IPS DF 4.7 (cell line): Measurements from ENCODE around the gene TUBA3D.
"Not testable (repeated sequence)": the region's sequence is repeated elsewhere in the genome, so short reads cannot be mapped to it uniquely, and the experiment has no call there.

Experiments used
- DNase-seq: peaks from one replicate; pipeline ENCODE4 v3.0.0-alpha.2; 2013; ENCODE audit warnings: low spot score; ENCODE audit errors: extremely low read depth

The TUBA3D gene

DNA sequence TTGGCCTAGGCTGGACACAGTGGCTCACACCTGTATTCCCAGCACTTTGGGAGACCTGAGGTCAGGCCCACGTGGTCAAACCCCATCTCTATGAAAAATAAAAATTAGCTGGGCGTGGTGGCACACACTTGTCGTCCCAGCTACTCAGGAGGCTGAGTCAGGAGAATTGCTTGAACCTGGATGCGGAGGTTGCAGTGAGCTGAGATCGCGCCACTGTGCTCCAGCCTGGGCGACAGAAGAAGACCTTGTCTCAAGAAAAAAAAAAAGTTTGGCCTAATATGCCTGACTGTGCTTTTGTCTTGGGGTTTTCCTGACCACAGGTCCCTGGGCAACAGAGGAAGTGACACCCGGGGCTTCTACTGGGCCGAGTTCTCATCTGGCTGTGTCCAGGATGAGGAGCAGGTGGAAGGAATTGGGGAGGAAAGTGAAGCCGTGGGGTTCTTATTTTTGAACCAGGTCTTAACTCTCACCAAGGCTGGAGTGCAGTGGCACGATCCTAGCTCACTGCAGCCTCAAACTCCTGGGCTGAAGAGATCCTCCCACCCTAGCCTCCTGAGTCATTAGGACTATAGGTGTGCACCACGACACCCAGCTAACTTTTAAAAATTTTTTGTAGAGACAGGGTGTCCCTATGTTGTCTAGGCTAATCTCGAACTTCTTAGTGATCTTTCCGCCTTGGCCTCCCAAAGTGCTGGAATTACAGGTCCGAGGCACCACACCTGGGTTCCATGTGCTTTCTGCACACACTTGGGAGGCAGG lies 38.7 kb downstream of the TUBA3D start:
- DNase-seq = not testable (repeated sequence)

DNA sequence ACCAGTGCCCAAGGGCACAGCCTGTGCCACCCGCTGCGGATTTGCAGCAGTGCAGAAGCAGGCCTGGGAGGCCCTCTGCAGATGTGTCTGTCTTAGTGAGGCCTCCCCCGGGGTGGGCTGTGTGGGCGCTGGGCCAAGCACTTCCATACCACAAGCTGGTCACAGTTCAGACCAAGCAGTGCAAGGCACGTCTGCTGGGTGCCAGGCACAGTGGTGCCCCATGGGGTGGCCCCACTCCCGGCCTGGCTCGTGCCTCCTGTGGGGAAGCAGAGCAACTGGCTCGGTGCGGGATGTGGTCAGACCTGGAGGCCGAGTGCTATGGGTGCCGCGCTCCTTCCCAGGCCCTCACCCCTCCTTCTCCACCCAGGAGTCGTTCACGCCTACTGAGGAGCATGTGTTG lies 39.3 kb downstream of the TUBA3D start:
- DNase-seq = not testable (repeated sequence)

DNA sequence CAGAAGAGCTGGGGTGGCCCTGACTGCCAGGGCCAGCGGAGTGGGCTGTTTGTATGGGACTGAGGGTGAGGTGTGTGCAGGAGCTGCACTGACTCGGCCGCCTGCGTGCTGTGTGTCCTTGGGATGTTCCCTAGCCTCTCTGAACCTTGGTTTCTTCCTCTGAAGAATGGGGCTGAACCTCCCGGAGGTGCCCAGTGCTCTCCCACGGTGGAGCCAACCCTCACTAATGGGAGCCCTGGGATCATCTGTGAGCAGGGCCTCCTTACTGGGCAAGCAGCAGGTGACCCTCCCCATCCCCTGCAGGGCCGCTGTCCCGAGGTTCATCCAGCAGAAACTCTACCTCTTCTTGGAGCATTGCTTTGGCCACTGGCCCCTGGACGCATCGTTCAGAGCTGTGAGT lies 40.1 kb downstream of the TUBA3D start:
- no peak for DNase-seq

DNA sequence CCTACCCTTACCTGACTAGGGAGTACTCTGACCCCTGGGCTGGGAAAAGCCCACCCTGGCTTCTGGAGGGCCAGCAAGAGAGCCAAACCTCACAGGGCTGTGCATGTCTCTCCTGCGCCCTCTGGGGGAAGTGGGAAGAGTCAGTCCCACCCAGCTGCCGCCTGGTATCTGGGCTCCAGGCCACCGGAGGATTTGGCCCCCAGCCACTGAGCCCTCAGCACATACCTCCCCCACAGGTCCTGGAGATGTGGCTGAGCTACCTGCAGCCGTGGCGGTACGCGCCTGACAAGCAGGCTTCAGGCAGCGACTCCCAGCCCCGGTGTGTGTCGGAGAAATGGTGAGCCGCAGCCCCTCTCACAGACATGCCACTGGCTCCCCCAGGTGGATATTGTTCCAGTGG lies 40.7 kb downstream of the TUBA3D start:
- not testable (repeated sequence) for DNase-seq

DNA sequence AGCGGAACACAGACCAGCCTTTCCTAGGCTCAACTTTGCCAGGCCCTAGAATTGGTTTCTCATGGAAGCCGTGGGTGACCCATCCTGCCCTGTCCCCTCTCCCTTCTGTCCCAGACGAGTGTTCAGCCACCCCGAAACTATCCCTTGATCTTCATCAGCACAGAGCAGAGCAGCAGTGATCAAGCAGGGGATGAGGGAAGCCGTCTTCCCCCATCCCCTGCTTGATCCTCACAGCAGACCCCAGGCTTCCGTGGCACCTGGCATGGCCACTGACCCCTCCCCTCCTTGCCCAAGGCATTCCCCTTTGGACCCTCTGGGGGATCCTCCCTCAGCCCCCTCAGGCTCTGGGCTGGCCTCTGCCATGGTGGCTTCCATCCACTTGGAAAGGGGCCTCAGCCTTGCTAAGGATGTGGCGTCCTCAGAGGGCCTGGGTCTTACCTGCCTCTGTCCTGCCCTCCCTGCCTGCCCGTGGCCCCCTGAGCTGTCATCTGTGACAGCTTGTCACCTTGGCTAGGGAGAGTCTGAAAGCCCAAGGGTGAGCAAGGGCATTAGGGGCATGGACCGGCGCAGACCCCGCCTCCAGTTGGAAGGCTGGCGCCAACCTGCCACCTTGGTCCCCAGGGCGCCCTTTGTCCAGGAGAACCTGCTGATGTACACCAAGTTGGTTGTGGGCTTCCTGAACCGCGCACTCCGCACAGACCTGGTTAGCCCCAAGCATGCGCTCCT lies 41.4 kb downstream of the TUBA3D start:
- no peak for DNase-seq

DNA sequence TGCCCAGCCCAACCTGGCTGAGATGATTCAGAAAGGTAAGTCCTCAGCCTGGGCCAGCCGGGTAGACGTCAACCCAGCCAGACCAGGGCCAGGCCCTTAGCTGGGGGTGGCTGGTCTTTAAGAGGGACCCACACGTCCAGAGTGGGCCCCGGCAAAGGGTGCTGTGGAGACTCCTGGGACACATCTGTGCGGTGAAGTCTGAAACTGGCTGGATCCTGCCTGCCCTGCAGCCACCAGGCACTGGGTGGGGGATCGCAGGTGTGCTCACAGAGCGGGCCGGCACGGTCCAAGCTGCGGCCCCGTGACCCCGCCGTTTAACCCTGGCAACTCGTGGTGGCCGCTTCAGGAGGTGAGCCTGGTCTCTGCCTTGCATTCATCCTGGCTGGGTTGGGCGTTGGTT lies 41.9 kb downstream of the TUBA3D start:
- DNase-seq = not testable (repeated sequence)

DNA sequence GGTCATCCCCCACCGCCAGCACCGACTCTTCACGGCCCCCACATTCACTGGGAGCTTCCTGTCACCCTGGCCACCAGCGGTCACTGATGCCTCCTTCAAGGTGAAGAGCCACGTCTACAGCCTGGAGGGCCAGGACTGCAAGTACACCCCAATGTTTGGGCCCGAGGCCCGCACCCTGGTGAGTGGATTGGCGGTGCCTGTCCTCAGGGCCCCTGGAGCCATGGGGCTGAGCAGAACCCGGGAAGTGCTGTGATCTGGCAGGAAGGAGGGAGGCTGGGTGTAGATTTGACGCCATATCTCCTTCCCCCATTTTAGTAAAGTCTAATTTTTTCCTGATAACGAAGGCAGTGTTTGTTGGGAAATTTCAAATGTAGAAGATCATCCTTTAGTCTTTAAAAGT lies 42.6 kb downstream of the TUBA3D start:
- DNase-seq = not testable (repeated sequence)

DNA sequence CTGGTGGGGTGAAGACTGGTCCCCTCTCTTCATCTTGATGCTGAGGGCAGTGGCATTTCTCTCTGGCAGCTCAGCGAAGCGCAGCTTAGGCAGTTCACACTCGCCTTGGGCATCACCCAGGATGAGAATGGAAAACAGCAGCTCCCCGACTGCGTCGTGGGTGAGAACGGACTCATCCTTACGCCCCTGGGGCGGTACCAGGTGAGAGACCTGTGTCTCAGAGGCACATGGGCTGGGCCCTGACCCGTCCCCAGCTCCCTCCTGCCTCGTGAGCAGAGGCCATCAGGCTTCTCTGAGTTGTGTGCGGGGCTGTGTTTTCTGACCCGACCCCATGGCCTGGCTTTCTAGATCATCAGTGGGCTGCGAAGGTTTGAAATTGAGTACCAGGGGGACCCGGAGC lies 43.5 kb downstream of the TUBA3D start:
- DNase-seq = no peak

DNA sequence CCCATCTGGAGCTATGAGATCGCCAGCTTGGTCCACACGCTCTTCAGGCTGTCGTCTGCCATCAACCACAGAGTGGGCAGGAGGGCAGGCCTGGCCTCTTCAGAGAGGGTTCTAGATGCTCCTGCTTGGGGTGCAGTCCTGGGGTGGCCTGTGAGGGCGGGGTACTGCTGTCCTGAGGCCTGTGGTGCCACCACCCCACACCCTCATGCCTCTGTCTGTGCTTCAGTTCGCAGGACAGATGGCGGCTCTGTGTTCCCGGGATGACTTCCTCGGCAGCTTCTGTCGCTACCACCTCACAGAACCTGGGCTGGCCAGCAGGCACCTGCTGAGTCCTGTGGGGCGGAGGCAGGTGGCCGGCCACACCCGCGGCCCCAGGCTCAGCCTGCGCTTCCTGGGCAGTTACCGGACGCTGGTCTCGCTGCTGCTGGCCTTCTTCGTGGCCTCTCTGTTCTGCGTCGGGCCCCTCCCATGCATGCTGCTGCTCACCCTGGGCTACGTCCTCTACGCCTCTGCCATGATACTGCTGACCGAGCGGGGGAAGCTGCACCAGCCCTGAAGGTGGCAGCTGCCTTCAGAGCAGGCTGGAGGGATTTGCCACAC lies 44.1 kb downstream of the TUBA3D start:
- not testable (repeated sequence) for DNase-seq

DNA sequence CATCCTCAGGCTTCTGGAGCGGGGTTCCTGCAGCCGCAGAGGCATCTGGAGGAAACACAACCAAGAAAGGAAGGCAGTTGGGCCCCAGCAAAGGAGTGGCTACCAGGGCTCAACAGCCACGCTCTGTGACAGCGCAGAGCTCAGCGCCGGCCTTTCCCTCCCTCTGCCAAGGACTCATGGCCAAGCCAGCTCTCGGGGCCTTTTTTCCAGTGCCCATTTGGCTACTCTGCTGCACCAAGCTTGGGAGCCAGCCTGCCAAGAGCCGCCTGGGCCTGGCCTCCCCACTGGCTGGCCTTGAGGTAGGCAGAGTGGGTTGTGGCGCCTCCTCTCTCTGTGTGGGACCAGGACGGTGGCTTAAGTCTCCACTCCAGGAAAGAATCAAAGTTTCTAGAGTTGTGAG lies 44.6 kb downstream of the TUBA3D start:
- DNase-seq = no peak

DNA sequence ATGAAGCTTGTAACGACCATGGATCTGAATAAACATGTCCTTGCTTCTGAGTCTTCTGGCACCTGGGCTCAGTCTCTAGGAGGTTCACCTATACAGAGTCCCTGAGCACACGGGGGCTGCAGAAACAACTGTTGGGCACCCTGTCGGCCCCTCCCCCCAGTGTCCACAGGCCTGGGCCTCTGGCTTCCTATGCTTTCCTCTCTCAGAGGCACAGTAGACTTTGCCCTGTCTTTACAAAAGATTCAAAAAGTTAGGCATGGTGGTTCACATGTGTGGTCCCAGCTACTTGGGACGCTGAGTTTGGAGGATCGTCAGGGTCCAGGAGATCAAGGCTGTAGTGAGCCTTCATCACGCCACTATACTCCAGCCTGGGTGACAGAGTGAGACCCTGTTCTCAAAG lies 45.6 kb downstream of the TUBA3D start:
- not testable (repeated sequence) for DNase-seq

DNA sequence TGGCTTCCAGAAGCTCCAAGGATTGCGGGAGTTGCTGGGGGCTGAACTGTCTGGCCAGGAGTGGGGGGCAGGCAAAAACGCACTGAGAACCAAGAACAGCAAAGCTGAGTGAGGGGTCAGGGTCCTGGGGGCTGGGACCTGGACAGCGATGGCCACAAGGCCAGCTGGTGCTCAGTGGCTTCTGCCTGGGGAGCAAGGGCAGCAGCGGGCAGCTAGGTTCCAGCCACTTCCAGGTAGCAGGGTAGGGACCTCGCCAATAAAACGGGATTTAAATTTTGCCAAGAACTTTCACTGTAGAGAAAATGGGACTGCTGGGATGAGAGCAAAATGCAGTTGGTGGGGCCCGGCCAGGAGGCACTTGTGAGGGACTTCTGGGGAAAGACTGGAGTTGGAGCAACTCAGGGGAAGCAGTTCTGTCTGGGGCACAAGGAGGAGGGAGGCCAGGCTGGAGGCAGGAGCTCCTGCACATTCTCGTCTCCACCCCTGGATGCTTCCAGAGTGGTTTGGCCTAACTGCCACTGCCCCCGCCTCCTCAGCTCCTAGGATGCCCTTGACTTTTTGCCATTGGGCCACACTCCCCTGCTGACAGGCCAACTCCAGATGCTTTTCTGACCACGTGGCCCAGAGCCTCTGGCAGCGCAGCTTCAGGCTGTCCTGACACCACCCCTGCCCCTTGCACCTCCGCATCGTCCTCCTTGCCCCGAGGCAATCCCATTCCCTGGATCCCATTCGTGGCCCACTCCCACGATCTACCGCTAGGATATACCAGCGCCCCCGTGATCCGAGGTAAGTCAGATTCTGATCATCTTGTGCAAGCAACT lies 46.3 kb downstream of the TUBA3D start:
- DNase-seq = no peak

DNA sequence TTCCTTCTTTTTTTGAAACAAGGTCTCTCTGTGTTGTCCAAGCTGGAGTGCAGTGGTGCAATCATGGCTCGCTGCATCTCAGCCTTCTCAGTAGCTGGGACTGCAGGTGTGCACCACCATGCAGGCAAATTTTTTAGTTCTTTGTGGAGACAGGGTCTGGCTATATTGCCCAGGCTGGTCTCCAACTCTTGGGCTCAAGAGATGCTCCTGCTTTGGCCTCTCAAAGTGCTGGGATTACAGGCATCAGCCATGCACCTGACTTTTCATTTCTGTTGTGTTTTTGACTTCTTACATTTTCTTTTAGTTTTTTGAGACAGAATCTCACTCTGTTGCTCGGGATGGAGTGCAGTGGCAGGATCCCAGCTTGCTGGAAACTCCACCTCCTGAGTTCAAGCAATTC lies 49.3 kb downstream of the TUBA3D start:
- DNase-seq = not testable (repeated sequence)

DNA sequence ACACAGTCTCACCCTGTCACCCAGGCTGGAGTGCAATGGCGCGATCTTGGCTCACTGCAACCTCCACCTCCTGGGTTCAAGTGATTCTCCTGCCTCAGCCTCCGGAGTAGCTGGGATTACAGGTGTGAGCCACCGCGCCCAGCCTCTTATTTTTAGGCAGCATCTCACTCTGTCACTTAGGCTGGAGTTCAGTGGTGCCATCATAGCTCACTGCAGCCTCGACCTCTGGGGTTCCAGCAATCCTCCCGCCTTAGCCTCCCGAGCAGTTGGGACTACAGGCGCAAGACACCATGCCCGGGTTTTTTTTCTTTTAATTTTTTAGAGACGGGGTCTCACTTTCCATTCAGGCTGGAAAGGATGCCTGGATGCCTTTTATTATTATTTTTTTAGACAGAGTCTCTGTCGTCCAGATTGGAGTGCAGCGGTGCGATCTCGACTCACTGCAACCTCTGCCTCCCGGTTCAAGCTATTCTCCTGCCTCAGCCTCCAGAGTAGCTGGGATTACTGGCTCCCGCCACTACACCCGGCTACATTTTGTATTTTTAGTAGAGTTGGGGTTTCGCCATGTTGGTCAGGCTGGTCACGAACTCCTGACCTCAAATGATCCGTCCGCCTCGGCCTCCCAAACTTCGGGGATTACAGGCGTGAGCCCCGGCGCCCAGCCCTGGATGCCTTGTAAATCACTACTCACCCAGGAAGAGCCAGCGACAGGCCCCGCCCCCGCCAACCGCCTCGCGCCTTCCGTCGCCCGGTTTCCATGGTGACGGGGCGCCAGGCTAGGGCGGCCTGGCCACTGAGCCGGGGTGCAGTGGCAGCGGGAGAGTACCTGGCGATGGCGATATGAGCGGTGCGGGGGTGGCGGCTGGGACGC lies 51.4 kb downstream of the TUBA3D start, which contains the start of gene CCDC74A:
TSS of gene CCDC74A (plus strand) at position 758 of the 871 bp plus-strand sequence. CDS start at position 841, 83 bp downstream.
- DNase-seq = not testable (repeated sequence)

DNA sequence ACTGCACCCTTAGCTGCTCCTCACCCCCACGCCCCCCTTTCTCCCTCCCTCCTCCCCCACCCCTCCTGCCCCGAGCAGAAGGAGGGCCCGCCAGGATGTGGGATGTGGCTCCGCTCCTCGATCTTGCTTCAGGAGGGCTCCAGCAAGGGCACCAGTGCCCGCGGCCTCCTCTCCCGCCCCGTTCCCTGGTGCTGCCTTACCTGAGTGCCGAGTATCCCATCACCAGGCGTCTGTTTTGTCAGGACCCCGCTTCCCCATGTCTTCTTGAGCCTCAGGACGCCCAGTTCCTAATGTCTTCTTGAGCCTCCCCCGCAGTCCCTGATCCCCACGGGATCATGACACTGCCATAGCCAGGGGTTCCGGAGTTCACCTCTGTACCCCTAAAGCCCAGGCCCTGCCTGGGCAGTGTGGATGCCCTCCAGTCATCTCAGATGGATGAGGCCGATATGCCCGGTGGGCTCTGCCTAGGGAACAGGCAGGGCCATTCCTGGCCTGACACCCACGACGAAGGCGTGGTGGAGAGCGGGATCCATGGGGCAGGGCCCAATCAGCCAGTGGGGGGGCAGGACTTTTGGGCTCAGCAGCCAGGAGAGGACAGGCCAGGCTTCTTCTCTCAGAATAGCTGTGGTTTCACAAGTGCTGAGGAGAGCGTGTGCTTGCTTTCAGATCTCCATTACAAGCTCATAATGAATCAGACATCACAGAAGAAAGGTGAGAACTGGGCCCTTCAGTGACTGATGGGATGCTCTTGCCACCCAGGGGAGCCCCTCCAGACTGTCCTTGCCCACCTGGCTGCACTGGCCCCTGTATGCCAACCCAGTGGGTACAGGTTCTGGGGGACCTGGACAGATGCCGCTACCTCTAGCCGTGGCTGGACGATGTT lies 53.3 kb downstream of the TUBA3D start:
- not testable (repeated sequence) for DNase-seq

DNA sequence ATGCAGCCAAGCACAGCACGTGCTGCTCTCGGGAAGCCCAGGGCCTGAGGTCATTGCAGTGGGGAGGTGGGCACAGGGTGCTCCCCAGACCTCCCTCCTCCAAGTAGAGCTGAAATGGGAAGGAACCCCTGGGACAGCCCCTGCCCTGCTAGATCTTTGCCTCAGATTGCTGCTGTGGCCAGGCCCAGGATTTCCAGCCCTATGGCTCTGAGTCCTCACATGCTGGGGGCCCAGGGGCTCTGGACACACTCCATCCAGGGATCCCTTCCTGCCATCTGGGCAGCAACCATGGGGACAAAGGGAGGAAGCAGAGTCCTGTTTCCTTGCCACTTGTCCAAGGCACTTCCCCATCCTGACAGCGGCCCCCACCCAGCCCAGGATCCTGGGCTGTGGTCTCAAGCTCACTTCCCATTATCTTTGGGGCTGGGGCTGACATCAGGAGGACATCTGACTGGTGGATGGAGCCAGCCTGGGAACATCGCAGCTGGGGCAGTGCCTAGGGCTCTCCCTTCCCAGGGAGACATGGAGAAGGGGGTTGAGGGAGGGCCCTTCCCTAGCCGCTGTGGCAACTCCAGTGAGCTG lies 54.0 kb downstream of the TUBA3D start:
- not testable (repeated sequence) for DNase-seq

DNA sequence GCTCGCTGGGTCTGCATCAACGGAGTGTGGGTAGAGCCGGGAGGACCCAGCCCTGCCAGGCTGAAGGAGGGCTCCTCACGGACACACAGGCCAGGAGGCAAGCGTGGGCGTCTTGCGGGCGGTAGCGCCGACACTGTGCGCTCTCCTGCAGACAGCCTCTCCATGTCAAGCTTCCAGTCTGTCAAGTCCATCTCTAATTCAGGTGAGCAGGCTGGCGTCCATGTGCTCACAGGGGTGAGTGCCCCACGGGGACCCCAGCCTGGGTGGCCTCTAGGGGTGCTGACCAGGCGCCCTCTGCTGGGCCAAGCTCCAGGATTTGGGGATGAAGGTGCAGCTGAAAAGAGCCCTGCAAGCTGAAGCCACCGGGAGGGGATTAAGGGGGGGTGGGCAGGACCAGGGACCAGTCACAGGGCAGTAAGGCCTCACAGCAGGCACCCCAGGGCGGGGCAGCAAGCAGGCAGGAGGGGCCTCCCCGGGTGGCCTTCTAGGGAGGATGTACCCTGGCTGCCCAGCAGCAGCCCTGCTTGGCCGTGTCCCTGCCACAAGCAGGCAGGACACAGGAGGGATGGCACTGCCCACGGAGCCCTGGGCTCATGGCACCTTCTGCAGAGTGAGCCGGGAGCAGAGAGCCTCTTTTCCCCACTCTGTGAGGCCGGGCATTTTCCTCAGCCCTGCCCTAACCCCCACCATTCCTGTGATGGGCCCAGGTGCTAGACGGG lies 54.9 kb downstream of the TUBA3D start:
- not testable (repeated sequence) for DNase-seq

DNA sequence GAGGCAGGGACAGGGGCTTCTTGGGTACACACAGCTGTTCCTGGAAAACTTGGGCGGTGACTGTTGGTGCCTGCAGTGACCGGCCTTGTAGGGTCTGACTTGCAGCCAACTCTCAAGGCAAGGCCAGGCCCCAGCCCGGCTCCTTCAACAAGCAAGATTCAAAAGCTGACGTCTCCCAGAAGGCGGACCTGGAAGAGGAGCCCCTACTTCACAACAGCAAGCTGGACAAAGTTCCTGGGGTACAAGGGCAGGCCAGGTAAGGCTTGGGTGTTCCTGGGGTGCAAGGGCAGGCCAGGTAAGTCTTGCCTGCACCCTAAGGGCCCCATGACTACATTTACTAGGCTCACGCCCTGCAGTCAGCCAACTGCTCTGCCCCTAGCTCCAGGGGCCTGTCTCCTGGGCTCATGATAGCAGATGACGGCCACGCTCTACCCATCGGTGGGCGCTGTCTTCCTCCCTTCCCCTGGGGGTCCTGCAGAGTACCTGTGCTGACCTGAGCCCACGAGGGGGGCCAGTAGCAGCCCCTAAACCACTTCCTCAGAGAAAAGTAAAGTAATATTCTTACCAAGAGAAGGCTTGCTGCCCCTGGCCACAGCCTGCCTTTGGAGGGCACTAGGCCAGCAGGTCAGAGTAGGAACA lies 55.7 kb downstream of the TUBA3D start:
- DNase-seq = not testable (repeated sequence)
